Measurements from ENCODE around the gene TEX28.
A peak's percentile ranks its signal among the peaks of the same experiment; 100 is the strongest.
"Not testable (repeated sequence)": the region's sequence is repeated elsewhere in the genome, so short reads cannot be mapped to it uniquely, and the experiment has no call there.

Gene TEX28

DNA sequence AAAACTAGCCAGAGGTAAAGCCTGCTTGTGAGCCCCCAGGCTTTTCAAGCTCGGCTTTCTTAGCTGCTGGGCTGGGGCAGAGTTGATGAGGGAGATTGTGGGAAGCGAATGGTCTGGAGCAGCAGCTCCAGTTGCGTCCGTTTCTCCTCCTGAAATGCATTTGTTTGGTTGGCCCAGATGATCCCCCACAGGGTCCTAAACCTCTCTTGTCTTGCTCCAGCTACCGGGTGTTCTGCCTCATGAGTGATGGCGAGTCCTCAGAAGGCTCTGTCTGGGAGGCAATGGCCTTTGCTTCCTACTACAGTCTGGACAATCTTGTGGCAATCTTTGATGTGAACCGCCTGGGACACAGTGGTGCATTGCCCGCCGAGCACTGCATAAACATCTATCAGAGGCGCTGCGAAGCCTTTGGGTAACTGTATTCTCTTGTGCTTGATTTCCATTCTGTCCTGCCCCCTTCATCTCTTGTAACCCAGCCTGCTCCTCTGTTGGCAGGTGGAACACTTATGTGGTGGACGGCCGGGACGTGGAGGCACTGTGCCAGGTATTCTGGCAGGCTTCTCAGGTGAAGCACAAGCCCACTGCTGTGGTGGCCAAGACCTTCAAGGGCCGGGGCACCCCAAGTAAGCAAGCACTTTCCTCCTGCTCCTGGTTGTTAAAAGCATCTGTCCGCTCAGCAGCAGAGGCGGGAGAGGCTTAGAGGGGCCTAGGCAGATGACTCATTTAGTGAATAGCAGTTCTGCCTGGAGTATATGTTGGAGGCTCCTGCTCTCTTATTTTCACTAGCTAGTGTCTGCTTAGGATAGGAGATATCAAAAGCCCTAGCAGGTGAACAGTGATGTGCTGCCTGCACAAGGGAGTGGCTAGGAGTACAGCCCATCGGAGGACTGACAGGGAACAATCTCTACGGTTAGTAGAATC is 16.0 kb upstream of the TEX28 start:
- no peak for DNase-seq

DNA sequence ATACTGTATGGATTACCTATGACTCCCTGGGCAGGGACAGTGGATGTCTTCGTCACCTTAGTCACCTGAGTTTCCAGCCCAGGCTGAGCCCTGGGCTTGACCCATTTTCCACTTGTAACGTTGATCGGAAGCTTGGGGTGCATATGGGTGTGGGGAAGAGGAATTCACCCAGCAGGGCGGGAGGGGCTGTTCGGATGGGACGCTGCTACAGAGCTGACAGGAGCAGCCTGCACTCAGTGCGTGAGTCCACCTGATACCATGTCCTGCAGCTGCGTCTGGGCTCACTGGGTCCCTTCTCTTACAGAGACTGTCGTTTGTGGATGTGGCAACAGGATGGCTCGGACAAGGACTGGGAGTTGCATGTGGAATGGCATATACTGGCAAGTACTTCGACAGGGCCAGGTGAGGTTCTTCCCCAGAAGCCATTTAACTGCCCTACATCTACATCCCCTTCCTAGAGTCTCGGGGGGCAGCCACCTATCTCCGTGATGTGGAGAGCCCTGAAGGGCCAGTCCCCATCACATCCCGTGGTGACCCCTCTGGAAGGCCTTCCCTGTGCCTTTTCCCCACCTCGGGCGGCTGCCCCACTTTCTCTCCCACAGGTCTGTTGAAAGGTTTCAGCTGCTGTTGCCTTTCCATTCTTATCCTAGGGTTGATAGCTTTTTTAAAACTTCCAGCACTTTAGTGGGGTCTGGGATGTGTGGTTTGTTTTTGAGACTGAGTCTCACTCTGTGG is 14.3 kb upstream of the TEX28 start:
- no peak for DNase-seq

DNA sequence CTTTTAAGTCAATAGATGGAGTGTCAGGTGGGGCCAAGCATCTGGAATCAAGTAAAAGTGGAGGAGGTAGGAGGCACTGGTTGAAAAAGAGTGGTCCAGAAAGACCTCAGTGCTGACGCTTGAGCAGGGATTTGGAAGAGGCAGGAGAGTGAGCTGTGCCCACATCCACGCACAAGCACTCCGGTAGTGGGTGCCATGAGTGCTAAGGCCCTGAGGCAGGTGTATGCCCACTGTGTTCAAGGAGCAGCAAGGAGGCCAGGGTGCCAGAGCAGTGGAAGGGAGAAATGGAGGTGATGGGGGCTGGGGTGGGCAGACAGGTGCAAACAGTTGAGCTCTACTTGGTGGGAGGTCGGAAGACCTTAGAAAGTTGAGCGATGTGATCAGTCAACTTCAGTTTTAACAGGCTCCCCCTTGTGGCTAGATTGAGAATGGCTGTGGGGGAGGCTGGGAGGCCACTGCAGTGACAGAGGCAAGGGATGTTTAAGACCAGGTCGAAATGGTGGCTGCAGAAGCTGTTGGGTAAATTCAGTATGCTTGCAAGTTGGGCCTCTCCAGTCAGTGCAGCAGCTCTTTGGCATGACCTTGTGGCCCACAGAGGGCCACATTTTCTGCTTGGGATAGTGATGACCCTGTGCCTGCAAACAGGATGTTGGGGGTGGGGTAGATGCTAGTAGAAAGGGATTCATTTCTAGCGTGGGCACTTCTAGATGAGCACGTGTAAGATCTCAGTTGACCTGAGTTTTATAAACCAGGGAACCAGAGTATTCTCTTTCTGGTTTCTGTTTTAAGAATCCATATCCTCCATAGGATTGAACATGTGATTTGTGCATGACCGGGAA is 13.4 kb upstream of the TEX28 start:
- DNase-seq: peak; percentile 83

DNA sequence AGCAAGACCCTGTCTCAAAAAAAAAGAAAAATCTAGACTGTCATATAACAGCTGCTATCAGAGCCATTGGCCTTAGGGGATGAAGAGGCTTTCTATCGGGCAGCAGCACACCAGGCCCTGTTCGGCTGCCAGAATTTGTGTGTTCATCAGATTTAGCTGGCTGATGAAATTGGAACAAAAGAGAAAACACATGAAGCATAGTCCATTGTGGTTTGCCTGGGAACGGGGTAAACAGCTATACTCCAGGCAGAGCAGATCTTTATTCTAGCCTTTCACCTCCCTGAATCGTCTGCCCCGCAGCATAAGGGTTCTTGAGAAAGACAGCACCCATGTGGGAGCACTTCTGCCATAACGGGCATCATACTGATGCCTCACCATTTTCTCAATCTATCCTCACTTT is 12.3 kb upstream of the TEX28 start:
- DNase-seq: no peak

DNA sequence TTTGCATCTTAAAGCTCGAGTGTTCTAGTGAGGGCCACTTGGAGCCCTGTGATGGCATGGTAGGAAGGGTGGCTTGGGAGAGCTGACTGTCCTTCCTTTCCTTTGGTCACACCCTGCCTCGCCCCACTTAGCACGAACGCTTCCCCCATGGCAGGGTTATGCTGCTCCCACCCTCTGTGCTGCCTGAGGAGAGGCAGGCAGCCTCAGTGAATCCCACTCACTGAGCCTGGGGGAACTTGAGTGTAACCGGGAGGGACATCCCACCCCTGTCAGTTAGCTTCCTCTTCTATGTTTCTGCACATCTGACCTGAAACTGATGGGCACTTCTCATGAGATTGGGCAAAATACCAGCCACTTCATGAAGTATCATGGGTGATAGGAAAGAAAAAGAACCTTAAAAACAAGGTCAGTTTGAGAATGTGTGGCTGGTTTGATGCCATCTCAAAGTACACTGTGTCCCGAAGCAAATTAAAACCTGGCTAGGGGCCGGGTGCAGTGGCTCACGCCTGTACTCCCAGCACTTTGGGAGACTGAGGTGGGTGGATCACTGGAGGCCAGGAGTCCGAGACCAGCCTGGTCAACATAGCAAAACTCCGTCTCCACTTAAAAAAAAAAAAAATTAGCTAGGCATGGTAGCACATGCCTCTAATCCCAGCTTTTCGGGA is 10.7 kb upstream of the TEX28 start:
- DNase-seq: no peak

DNA sequence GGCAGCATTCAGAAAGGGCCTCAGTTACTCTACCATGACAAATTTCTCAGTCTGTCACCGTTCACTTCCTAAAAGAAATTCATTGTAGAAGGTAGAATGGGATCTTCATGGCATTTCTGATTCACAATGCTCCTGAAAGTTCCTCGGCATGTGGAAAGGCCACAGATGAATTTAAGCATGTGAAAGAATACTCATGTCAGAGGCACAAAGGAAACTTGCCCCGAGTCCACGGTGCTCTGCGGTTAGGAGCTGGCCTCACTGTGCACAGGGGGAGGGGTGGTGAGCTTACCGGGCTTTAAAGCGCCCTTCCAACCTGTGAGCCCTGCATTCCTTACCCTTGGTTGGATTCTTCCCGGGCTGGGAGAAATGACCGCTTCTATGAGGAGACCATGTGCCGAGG is 9.9 kb upstream of the TEX28 start:
- DNase-seq: no peak

DNA sequence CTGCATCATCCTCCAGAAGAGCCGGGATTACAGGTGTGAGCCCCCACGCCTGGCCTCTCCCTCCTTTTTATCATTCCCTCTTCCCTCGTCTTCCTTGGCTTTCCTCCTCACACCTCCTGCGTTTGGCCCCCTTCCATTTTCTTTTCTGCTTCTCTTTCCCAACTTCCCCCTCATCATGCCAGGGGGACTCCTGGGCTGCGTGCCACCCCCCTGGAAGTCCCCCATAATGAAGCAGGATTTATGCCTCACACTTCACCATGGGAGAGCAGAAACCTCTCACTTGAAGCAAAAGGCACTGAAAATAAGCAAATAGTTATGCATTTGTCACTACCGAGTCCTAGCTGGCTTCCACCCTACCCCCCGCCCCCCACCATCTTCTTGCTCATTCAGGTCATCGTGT is 8.6 kb upstream of the TEX28 start:
- no peak for DNase-seq

DNA sequence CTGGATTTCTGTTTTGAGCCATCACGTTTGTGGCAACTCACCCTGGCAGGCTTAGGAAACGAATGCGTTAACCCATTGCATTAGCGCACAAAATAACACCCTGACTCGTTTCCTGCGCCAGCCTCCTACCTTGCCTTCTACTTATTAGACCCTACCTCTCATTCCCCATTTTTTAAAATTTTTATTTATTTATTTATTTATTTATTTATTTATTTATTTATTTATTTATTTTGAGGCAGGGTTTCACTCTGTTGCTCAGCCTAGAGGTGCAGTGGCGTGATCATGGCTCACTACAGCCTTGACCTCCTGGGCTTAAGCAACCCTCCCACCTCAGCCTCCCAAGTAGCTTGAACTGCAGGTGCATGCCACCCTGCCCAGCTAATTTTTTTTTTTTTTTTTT is 8.1 kb upstream of the TEX28 start:
- not testable (repeated sequence) for DNase-seq

DNA sequence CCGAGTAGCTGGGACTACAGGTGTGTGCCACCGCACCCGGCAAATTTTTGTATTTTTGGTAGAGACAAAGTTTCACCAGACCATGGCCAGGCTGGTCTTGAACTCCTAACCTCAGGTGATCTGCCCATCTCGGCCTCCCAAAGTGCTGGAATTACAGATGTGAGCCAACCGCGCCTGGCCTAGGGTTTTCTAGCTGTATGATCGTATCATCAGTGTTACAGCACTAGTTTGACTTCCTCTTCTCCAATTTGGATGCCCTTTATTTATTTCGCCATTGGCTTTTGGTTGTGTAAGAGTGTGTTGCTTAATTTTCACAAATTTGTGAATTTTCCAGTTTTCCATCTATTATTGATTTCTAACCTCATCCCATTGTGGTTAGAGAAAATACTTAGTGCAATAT is 5.9 kb upstream of the TEX28 start:
- DNase-seq: no peak

DNA sequence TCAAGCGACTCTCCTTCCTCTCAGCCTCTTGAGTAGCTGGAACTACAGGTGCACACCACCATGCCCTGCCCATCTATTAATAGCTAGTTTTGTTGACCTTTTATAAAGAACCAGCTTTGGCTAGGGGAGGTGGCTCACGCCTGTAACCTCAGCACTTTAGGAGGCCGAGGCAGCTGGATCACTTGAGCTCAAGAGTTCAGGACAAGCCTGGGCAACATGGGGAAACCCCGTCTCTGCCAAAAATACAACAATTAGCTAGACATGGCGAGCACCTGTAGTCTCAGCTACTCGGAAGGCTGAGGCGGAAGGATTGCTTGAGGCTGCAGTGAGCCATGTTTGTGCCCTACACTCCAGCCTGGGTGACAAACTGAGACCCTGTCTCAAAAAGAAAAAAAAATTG is 3.4 kb upstream of the TEX28 start:
- DNase-seq: no peak

DNA sequence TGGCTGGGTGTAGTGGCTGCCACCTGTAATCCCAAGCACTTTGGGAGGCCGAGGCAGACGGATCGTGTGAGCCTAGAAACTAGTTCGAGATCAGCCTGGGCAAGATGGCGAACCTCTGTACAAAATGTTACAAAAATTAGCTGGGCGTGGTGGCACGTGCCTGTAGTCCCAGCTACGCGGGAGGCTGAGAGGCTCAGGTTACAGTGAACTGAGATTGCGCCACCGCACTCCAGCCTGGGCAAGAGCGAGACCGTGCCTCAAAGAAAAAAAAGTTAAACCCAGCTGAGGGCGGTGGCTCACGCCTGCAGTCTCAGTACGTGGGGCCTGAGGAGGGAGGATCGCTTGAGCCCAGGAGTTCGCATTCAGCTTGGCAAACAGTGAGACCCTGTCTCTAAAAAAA is 1.8 kb upstream of the TEX28 start:
- no peak for DNase-seq

DNA sequence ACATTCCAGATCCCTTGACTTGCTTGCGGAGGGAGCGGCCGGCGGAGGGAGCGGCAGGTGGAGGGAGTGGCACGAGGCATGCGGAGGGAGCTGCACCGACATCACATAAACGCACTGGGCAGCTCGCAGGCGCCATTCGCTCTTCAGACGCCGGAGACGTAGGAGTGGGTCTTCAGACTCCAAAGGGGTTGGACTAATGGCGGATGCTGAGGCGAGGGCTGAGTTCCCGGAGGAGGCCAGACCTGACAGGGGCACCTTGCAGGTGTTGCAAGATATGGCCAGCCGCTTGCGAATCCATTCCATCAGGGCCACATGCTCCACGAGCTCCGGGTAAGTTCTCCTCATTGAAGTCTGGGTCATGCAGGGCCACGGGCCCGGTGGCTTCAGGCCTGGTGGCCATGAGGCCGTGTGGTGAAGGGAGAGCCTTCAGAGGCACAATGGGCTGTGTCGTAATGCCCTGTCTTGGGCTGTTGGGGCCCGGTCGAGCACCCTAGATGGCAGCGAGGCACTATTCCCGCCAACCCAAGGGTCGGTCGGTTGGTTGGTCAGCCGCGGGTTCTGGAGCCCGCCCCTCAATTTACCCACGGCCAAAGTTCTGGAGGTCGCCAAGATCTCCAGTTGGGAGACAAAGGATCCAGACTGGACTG is 863 bp upstream of the TEX28 start, which contains the start of gene TKTL1:
Gene TKTL1 (plus strand): TSS at position 132 of the 647 bp plus-strand sequence. CDS start 65 bp downstream, at position 197.
- DNase-seq: no peak

DNA sequence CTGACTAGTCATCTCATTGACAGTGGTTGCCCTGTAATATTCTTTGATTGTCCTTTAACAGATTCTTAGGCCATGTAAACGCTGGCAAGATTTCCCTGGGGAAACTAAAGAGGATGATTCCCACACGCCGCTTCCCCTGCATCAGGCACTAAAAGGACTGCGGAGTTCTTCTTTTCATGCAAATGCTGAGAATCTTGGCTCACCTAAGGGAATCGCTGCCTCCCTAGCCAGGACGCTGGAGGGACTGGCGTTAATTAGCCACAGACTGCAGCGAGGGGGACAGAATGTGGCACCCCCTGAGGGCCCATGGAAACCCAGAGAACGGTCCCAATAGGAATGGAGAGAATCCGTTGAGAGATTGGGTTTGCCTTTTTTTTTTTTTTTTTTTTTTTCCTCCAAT is 8.5 kb downstream of the TEX28 start:
- DNase-seq: not testable (repeated sequence)

DNA sequence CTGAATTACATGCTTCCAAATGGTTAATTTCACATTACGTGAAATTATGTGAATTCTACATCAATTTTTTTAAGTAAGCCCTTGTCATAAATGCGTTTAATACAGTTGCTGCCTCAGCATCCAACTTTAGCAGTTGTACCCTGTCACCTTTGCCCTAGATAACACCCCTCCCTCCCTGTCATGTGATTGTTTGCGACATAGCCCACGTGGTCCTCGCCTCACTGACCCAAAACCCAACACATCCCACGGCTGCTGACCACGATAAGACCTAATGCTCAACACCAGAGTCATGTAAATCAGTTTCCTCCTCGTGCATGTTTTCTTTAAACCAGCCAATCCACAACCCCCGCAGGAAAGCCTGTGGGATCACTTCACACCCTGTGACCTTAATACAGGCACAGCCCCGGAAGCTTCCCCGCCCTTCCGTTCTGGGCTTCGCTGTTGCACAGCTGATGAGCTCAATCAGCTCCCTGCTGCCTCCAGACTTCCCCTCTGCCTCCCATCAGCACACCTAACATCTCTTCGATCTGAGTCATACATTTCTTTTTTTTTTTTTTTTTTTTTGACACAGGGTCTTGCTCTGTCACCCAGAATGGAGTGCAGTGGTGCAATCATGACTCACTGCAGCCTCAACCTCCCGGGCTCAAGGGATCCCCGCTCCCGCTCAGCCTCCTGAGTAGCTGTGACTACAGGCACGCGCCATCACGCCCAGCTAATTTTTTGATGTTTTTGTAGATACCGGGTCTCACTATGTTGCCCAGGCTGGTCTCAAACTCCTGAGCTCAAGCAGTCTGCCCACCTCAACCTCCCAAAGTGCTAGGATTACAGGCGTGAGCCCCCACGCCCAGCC is 10.2 kb downstream of the TEX28 start:
- not testable (repeated sequence) for DNase-seq

DNA sequence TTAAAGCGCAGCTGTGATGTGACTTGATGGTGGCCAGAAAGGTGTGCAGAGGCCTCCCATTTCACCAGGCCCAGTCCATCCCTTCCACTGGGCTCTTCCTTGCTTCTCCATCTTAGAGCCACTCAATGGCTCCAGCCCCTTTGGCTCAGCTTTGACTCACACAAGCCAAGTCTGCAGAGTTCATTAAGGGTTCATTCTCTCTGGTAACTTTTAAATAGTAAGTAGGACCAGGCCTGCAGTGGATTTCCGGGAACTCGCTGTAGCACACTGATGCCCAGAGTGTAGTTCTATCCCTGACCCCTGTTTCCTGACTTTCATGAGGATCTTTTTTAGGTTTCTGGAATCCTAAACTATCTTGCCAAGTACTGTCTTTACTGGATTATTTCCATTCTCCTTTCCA is 25.7 kb downstream of the TEX28 start:
- not testable (repeated sequence) for DNase-seq

DNA sequence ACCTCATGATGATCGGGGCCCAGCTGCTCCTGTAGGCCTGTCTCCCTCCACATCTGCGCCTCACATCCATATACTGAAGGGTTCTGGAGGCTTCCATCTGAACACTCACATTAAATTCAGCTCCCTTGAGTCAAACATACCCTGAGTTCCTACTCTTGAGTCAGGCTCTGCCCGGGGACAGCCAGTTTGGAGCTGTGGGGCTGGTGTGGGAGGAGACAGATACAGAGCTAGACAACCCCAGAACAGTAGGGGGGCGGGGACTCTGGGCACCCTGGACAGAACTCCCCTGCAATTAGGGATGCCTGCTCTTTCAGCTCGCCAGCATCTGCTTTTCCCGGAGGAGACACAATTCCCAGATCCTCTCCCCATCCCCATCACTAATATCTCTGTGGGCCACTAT is 31.9 kb downstream of the TEX28 start:
- DNase-seq: not testable (repeated sequence)

DNA sequence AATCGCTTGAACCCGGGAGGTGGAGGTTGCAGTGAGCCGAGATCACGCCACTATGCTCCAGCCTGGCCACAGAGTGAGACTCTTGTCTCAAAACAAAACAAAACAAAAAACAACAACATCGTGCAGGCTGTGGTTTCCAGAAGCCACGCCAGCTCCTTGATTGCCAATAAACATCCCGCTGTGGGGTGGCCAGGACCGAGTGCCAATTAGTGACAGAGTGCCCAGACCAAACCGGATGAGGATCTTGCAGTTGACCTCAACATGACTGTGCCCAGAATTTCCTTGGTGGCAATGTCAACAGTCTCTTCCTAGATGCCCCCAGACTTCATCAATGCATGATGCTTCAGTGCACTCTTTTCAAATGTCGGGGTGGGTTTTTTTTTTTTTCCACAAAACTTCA is 36.2 kb downstream of the TEX28 start:
- DNase-seq: not testable (repeated sequence)

DNA sequence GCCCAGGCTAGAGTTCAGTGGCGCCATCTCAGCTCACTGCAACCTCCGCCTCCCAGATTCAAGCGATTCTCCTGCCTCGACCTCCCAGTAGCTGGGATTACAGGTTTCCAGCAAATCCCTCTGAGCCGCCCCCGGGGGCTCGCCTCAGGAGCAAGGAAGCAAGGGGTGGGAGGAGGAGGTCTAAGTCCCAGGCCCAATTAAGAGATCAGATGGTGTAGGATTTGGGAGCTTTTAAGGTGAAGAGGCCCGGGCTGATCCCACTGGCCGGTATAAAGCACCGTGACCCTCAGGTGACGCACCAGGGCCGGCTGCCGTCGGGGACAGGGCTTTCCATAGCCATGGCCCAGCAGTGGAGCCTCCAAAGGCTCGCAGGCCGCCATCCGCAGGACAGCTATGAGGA is 37.6 kb downstream of the TEX28 start, which contains the start of gene OPN1MW3:
Gene OPN1MW3 (plus strand): TSS at position 301 of the 400 bp plus-strand sequence. CDS start 38 bp downstream, at position 339.
- not testable (repeated sequence) for DNase-seq

DNA sequence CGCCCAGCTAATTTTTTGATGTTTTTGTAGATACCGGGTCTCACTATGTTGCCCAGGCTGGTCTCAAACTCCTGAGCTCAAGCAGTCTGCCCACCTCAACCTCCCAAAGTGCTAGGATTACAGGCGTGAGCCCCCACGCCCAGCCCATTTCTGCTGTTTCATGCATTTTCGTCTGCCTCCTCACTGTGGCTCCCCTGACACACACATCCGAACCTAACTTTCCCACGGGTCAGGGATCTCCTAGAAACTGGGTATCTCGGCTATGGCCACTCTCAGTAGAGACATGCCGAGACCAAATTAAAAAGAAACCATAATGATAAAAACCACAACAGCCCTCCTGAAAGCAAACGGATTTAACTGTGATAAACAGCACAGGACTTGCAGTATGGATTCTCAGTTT is 46.8 kb downstream of the TEX28 start:
- not testable (repeated sequence) for DNase-seq

DNA sequence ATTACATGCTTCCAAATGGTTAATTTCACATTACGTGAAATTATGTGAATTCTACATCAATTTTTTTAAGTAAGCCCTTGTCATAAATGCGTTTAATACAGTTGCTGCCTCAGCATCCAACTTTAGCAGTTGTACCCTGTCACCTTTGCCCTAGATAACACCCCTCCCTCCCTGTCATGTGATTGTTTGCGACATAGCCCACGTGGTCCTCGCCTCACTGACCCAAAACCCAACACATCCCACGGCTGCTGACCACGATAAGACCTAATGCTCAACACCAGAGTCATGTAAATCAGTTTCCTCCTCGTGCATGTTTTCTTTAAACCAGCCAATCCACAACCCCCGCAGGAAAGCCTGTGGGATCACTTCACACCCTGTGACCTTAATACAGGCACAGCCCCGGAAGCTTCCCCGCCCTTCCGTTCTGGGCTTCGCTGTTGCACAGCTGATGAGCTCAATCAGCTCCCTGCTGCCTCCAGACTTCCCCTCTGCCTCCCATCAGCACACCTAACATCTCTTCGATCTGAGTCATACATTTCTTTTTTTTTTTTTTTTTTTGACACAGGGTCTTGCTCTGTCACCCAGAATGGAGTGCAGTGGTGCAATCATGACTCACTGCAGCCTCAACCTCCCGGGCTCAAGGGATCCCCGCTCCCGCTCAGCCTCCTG is 47.4 kb downstream of the TEX28 start:
- DNase-seq: not testable (repeated sequence)

All from activated CD8-positive, alpha-beta memory T cell treated with anti-CD3 and anti-CD28 coated beads, Interleukin-2, amount 50 U/mL, for 4 hours (primary cell).